Activated T-helper 17 cell treated with anti-CD3 and anti-CD28 coated beads, Interleukin-2, amount 50 U/mL, for 72 hours (primary cell): Measurements from ENCODE around the gene SLC35F5. TPM values are rescaled to one million over a fixed set of nuclear protein-coding genes. Genes with fewer than 3 reads are reported as not detected.

Experiments used
- total RNA-seq, 2 donors: library from RNA; stranded (reverse); gene quantifications; one replicate each; pipeline ENCODE4 v1.2.3, GENCODE V29; 2022

The SLC35F5 gene
- total RNA-seq, 2 donors from 2014 or later, result 23.8 to 35.8 TPM

Other genes with a start within 250 kb of the SLC35F5 start
- 10 to 100 TPM in 1 of 2 donors, 1 to 10 TPM in 1; 8.1 to 14.2 TPM for gene RABL2A, start 129.4 kb downstream of the SLC35F5 start, total RNA-seq
- gene ACTR3, start 133.4 kb upstream of the SLC35F5 start, total RNA-seq, result 100 to 1,000 TPM; 441 to 618 TPM